Gastroesophageal sphincter (tissue), 3 donors: ENCODE results near the gene GNB1.

Experiments
- CTCF ChIP-seq, 4 experiments: fragments of 200-600 bp in 2 of 4; fragments of 450-650 bp in 2 of 4; sonication (generic) in 1 of 4; IDR thresholded peaks; one replicate each; pipeline ENCODE4 v1.5.1; 2017 to 2019; ENCODE audit warnings: antibody characterized with exemption in 4 of 4, mild to moderate bottlenecking in 2 of 4, moderate library complexity in 2 of 4
- EP300 ChIP-seq: sonication (generic); formaldehyde crosslinking; IDR thresholded peaks from one replicate; pipeline ENCODE4 v1.6.1; 2017; ENCODE audit warnings: antibody characterized with exemption, mild to moderate bottlenecking

DNA sequence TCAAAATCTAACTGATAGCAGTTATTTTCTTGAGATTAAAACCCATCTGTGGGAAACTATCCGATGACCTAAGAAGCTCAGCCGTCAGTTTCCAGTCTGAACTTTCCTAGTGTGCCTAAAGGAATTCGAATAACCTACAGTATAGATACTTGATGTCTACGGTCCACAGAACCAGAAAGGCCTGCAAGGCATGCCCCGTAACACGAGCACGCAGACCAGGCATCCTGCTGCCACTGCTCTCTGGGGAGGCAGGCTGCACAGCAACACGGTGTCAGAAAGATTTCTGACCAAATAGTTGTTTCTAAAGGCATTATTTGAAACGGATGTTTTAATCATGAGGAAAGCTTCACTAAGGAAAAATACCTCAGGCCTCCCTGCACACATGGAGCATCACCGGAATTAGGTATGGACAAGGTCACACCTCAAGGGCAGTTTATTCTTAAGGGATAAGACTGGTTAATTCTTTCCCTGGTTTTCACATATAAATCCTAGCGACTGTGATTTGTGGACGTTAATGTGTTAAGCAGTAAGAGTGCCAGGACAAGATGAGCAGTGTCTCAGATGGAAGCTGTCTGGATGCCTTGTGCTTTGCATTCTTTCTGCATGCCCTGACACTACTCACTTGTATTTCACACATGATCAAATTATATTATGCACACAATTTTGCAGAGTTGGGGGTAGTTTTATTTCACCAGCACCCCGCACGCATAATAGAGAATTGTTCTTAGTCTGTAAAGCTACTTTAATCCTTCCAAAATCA is 63.6 kb downstream of the GNB1 start:
- TF ChIP-seq EP300: no peak
- no peak for TF ChIP-seq CTCF (IDR thresholded peaks at IDR 0.05)
